ENCODE results near the gene PRDM2.

PRDM2 gene

DNA sequence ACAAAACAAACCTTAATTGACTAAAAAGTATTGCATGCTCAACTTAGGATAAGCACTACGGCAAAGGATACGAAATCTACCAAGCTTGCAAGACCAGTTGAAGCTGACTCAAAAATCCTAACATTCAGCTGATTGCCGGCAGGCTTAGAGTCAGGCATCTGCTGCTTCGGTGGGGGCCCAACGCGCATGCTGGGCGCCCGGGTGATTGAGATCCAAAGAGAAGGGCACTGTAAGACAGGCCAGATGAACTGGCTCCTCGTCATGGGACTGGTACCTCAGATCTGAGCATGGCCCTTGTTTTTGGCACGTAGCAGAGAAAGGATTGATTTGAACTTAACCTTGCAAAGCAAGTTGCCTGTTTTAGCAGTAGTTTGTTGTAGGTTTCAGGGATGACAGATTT lies 86.6 kb downstream of the PRDM2 start:
- DNase-seq (ENCODE audit: low read depth) = no peak
- no peak overlapping the region for H3K4me3 ChIP-seq (ENCODE audit: low read length)
- TF ChIP-seq, protein P1, sequence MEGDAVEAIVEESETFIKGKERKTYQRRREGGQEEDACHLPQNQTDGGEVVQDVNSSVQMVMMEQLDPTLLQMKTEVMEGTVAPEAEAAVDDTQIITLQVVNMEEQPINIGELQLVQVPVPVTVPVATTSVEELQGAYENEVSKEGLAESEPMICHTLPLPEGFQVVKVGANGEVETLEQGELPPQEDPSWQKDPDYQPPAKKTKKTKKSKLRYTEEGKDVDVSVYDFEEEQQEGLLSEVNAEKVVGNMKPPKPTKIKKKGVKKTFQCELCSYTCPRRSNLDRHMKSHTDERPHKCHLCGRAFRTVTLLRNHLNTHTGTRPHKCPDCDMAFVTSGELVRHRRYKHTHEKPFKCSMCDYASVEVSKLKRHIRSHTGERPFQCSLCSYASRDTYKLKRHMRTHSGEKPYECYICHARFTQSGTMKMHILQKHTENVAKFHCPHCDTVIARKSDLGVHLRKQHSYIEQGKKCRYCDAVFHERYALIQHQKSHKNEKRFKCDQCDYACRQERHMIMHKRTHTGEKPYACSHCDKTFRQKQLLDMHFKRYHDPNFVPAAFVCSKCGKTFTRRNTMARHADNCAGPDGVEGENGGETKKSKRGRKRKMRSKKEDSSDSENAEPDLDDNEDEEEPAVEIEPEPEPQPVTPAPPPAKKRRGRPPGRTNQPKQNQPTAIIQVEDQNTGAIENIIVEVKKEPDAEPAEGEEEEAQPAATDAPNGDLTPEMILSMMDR (conservative IDR thresholded peaks at IDR 0.05; ENCODE audit: low read depth, low read length) = no peak

DNA sequence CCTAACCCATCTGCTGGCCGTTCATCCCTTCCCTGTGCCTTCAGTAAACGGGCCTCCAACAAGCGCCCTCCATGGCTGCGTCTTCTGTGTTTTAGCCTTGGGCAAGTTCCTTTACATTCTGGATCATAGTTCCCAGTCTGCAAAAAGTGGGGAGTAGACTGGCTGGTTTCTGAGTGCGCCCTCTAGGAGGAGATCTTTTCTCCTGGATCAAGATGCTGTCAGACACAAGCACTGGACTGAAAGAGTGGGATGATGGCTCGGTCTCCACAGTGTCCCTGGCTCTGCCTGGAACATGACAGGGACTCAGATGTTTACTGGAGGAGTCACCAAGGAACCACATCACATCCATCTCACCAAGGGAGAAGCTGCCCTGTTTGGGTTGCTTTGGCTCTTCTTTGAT lies 88.8 kb downstream of the PRDM2 start:
- no peak for DNase-seq (ENCODE audit: low read depth)
- H3K4me3 ChIP-seq (ENCODE audit: low read length) = no peak overlapping the region
- TF ChIP-seq, protein P1 (conservative IDR thresholded peaks at IDR 0.05; ENCODE audit: low read depth, low read length) = no peak

DNA sequence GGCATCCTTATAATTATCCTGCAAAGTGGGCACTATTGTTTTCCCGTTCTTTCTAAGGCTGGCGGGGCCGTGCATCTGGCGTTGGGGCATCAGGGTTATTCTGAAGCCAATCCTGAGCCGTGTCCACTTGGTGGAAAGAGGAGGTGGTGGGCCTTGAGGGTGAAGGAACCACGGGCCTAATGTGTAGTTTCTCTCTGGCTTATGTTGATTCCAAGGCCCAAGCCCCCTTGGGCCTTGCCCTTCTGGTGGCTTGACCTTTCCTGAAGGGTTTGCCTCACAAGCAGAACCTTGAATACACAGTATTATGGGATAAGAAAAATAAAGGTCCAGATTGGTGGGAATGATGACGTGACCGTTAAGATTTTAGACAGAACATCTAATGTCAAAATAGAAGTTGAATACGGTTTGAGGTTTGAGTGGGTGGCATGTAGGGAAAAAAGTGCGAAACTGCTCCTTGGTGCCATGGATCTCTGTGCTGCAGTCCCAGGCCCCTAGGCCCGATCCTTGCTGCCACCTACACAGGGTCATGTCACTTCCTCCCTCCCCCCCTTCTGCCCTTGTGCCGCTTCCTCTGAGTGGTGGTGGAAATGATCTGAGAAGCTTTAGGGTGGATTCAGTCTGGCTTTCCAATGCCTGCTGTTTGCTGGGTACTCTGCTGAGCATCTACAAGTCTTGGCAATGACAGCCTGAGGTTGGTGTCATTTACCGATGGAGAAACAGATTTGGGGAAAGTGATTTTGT lies 90.5 kb downstream of the PRDM2 start:
- no peak for DNase-seq (ENCODE audit: low read depth)
- no peak overlapping the region for H3K4me3 ChIP-seq (ENCODE audit: low read length)
- TF ChIP-seq, protein P1 (conservative IDR thresholded peaks at IDR 0.05; ENCODE audit: low read depth, low read length) = no peak

DNA sequence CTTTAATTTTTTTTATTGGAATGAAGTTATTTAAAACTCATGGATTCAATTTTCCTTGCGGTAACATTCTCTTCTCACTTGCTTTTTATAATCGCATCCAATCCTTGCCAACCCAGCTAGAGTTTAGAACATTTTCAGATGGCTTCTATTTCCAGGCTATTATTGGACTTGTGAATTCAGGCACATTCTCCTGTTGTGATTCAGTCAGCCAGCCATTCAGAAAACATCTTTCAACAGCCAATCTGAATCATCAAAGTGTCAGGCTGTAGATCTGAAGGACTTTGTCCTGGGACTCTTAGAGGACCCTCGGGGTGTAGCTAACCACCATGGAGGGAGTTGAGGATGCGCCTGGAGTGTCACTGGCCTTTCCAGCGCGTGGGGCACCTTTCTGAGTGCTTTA lies 92.4 kb downstream of the PRDM2 start:
- DNase-seq (ENCODE audit: low read depth) = no peak
- no peak overlapping the region for H3K4me3 ChIP-seq (ENCODE audit: low read length)
- TF ChIP-seq, protein P1 (conservative IDR thresholded peaks at IDR 0.05; ENCODE audit: low read depth, low read length) = no peak

DNA sequence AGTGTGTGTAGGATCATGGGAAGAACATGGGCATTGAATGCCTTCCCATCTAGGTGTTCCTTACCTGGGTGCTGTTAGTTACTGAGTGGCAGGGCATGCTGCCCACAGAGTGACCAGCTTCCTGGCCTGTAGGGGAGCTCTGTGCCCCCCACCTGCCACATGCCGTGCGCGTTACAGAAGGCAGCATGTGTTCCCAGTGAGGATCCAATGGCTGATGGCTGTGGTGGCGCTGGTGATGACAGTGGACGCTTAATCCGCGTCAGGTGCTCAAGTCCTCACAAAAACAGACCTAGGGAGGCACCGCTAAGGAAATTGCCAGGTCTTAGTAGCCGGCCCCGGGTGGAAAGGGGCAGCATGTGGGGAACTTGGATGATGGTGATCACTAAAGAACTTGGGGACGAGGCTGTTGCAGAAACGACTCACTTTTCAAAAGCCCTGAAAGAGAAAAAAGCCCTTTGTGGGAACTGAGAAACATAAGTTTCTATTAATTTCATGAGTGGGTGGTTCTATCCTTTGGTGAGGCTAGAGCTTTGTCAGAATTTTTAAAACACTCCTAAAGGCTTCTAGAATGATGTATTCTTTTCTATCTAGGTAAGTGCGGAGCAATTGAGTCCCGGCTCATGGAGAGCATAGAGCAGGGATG lies 93.2 kb downstream of the PRDM2 start:
- no peak overlapping the region for H3K4me3 ChIP-seq (ENCODE audit: low read length)
- TF ChIP-seq, protein P1 (conservative IDR thresholded peaks at IDR 0.05; ENCODE audit: low read depth, low read length) = no peak
- no peak for DNase-seq (ENCODE audit: low read depth)

DNA sequence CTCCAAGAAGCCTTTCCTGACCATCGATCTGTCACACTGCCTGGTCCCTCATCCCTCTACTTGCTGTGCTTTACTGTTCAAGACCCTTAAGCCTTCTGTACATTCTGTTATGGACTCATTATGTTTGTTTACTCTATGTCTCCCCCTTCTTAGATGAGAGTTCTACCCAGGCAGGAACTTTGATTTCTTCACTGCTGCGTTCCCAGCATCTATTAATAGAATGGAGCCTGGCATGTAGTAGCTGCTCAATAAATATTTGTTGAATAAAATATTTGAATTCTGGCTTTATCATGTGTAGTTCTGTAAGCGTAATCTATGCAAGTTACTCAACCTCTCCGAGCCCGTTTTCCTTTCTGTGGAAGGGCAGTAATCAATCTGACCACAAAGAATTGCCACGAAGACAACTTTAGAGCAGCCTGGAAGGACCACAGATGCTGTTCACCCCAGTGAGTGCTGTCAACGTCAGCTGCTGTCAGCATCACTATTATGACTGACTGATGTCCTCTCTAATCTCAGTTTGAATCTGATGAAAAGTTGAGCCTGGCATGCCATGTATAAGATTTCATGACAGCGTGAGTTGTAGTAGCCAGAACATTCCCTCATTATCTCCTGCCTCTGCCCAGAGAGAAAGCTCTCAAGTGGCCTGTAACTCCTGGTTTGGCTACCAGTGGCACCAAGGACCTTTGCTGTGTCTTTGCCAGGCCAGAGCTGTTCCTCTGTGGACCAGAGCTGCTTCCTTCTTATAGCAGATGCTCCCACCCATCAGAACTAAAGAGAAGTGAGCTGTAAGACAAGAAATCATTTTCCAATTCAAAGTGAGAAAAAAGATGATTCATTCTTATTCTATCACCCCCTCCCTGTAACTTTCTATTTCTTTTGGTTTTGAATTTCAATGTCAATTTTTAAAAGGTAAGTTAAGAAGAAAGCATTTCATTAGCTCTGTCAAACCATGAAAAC lies 94.5 kb downstream of the PRDM2 start:
- DNase-seq (ENCODE audit: low read depth) = no peak
- H3K4me3 ChIP-seq (ENCODE audit: low read length) = no peak overlapping the region
- TF ChIP-seq, protein P1 (conservative IDR thresholded peaks at IDR 0.05; ENCODE audit: low read depth, low read length) = no peak

Measured in retinal pigment epithelial cell (primary cell).